ENCODE measurements around the gene ZNFX1.
"Not testable (repeated sequence)": the region's sequence is repeated elsewhere in the genome, so short reads cannot be mapped to it uniquely, and the experiment has no call there.

The ZNFX1 gene

GRCh38 chr20:49248301-49248700 lies 29.6 kb downstream of the ZNFX1 start:
- no peak for DNase-seq (ENCODE audit: low read depth in 3 of 3)

GRCh38 chr20:49247792-49248191 lies 30.1 kb downstream of the ZNFX1 start:
- DNase-seq (ENCODE audit: low read depth in 3 of 3) = no peak

GRCh38 chr20:49247169-49247723 lies 30.6 kb downstream of the ZNFX1 start:
- DNase-seq (ENCODE audit: low read depth in 3 of 3) = no peak

GRCh38 chr20:49245921-49246740 lies 31.7 kb downstream of the ZNFX1 start:
- no peak for DNase-seq (ENCODE audit: low read depth in 3 of 3)

GRCh38 chr20:49237531-49237930 lies 40.3 kb downstream of the ZNFX1 start:
- DNase-seq (ENCODE audit: low read depth in 3 of 3) = no peak

GRCh38 chr20:49236301-49236700 lies 41.6 kb downstream of the ZNFX1 start:
- DNase-seq (ENCODE audit: low read depth in 3 of 3) = no peak

GRCh38 chr20:49234831-49235230 lies 43.0 kb downstream of the ZNFX1 start:
- no peak for DNase-seq (ENCODE audit: low read depth in 3 of 3)

GRCh38 chr20:49233226-49233625 lies 44.6 kb downstream of the ZNFX1 start:
- DNase-seq (ENCODE audit: low read depth in 3 of 3) = no peak

GRCh38 chr20:49231471-49231870 lies 46.4 kb downstream of the ZNFX1 start:
- DNase-seq (ENCODE audit: low read depth in 3 of 3) = no peak

GRCh38 chr20:49230561-49231133 lies 47.2 kb downstream of the ZNFX1 start:
- no peak for DNase-seq (ENCODE audit: low read depth in 3 of 3)

GRCh38 chr20:49230021-49230420 lies 47.8 kb downstream of the ZNFX1 start:
- no peak for DNase-seq (ENCODE audit: low read depth in 3 of 3)

GRCh38 chr20:49229381-49229780 lies 48.5 kb downstream of the ZNFX1 start:
- DNase-seq (ENCODE audit: low read depth in 3 of 3) = no peak

- DNase-seq (ENCODE audit: low read depth in 3 of 3) = no peak
Measured at GRCh38 chr20:49228676-49229075, 49.2 kb downstream of the ZNFX1 start.

- DNase-seq (ENCODE audit: low read depth in 3 of 3) = no peak
Measured at GRCh38 chr20:49225896-49226295, 52.0 kb downstream of the ZNFX1 start.

GRCh38 chr20:49219924-49220831 lies 57.7 kb downstream of the ZNFX1 start:
- DNase-seq (ENCODE audit: low read depth in 3 of 3) = no peak

GRCh38 chr20:49219091-49219923 lies 58.5 kb downstream of the ZNFX1 start, which contains the start of gene DDX27:
TSS of gene DDX27 (plus strand) at chr20:49219416. CDS start at chr20:49219449, 33 bp downstream.
- DNase-seq (ENCODE audit: low read depth in 3 of 3) = peak; percentile 92 to 97 (median 94)

GRCh38 chr20:49218739-49219090 lies 59.1 kb downstream of the ZNFX1 start:
- not testable (repeated sequence) for DNase-seq (ENCODE audit: low read depth in 3 of 3)

- DNase-seq (ENCODE audit: low read depth in 3 of 3) = peak; percentile 92 to 96 (median 96)
Measured at GRCh38 chr20:49216991-49217578, 60.8 kb downstream of the ZNFX1 start.

- no peak for DNase-seq (ENCODE audit: low read depth in 3 of 3)
Measured at GRCh38 chr20:49215232-49215631, 62.6 kb downstream of the ZNFX1 start.

- DNase-seq (ENCODE audit: low read depth in 3 of 3) = no peak
Measured at GRCh38 chr20:49214571-49214970, 63.3 kb downstream of the ZNFX1 start.

- no peak for DNase-seq (ENCODE audit: low read depth in 3 of 3)
Measured at GRCh38 chr20:49210757-49211110, 67.1 kb downstream of the ZNFX1 start.
